Muscle layer of duodenum (tissue), 2 donors: Measurements from ENCODE around the gene SLC29A2.
A peak's percentile ranks its signal among the peaks of the same experiment; 100 is the strongest.

Source experiments
- H3K27ac ChIP-seq: one replicate; pipeline ENCODE4 v1.7.0; 2013; ENCODE audit warnings: mild to moderate bottlenecking, low read length
- H3K27me3 ChIP-seq: one replicate; pipeline ENCODE4 v1.7.0; 2013; ENCODE audit warnings: low read depth, mild to moderate bottlenecking, control low read depth, low read length
- H3K36me3 ChIP-seq, 2 donors: one replicate each; pipeline ENCODE4 v1.7.0; 2013; ENCODE audit warnings: low read length in 2 of 2, control low read depth in 1 of 2, mild to moderate bottlenecking in 1 of 2; ENCODE audit not compliant: insufficient read depth in 2 of 2, control insufficient read depth in 1 of 2
- H3K4me1 ChIP-seq, 2 donors: one replicate each; pipeline ENCODE4 v1.7.0; 2013; ENCODE audit warnings: low read length in 2 of 2, mild to moderate bottlenecking in 2 of 2, control low read depth in 1 of 2, moderate library complexity in 1 of 2; ENCODE audit not compliant: insufficient read depth in 2 of 2, control insufficient read depth in 1 of 2
- H3K4me3 ChIP-seq, 2 donors: one replicate each; pipeline ENCODE4 v1.7.0; 2013; ENCODE audit warnings: low read length in 2 of 2, low read depth in 1 of 2, mild to moderate bottlenecking in 1 of 2
- H3K9me3 ChIP-seq, 2 donors: one replicate each; pipeline ENCODE4 v1.7.0; 2013; ENCODE audit warnings: low read length in 2 of 2, control low read depth in 1 of 2, mild to moderate bottlenecking in 1 of 2; ENCODE audit not compliant: control insufficient read depth in 1 of 2
- donor health status: healthy.

SLC29A2 gene

DNA sequence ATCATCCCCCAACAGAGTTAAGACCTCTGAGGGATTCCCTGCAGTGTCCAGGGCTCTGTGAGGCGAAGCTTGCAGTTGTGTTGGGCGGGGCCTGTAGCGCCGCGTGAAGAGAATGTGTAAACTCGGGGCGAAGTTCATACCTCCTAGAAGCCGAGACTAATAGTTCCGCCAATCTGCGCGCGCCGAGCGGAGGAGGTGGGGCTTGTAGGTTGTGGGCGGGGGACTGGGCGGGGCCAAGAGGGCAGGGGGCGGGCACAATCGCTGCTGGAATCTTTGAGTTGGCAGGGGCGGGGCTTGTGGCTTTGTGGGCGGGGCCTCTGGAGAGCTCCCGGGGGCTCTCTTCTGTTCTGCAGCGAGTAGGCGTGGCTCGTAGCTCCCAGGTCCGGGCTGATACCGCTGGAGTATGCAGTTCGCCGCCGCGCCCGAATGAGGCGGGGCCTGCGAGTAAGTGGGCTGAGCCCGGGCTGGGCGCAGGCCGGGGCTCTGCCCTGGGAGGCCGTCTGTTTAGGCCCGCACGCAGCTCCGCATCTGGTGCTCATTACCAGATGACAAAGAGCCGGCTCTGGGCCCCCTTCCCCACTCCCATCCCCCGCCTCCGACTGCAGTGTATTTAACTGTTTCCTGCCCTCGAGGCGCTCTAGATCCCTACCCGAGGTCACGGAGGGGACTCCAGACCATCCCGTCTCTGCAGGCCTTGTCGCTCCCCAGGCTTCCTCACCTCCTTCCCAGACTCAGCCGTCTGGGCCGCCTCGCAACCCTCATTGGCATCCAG is 58.8 kb downstream of the SLC29A2 start:
- H3K9me3 ChIP-seq, result no peaks in the 10 kb centered on the region
- H3K4me3 ChIP-seq, result peak overlapping the region; percentile 70 to 75
- H3K4me1 ChIP-seq, result peaks cover 5 to 54% of the 10 kb centered on the region in 2 donors
- no peaks in the 10 kb centered on the region for H3K36me3 ChIP-seq
- H3K27me3 ChIP-seq, result no peaks in the 10 kb centered on the region
- H3K27ac ChIP-seq, result peak overlapping the region; percentile 82
